Left lung (tissue), 10 donors: Measurements from ENCODE around the gene GTF3C4. TPM values are rescaled to one million over a fixed set of nuclear protein-coding genes. Genes with fewer than 3 reads are reported as not detected.

Experiments
- ATAC-seq: fragments of 200-7000 bp; cut with Tn5 transposase; one replicate; pipeline ENCODE4 v1.9.1; 2020; ENCODE audit warnings: moderate library complexity
- DNase-seq, 4 donors: peaks; one replicate each; pipeline ENCODE4 v3.0.0-alpha.2; 2013 to 2020
- H3K27ac ChIP-seq, 2 donors: fragments of 200-600 bp; sonication (generic) in 1 of 2; one replicate each; pipeline versions ENCODE4 v1.5.0 to v1.8.0; 2020 to 2021
- H3K27me3 ChIP-seq, 2 donors: fragments of 200-600 bp; sonication (generic) in 1 of 2; one replicate each; pipeline versions ENCODE4 v1.5.0 to v1.8.0; 2020 to 2021
- H3K36me3 ChIP-seq, 2 donors: fragments of 200-600 bp; sonication (generic) in 1 of 2; one replicate each; pipeline versions ENCODE4 v1.5.0 to v1.8.0; 2020 to 2021
- H3K4me1 ChIP-seq, 2 donors: fragments of 200-600 bp; one replicate each; pipeline ENCODE4 v1.8.0; 2021
- H3K4me3 ChIP-seq, 2 donors: fragments of 200-600 bp; sonication (generic) in 1 of 2; one replicate each; pipeline versions ENCODE4 v1.5.0 to v1.8.0; 2020 to 2021; ENCODE audit warnings: mild to moderate bottlenecking in 1 of 2
- H3K9me3 ChIP-seq, 2 donors: fragments of 200-600 bp; sonication (generic) in 1 of 2; one replicate each; pipeline versions ENCODE4 v1.5.0 to v1.8.0; 2020 to 2021
- CTCF ChIP-seq, 2 donors: fragments of 200-600 bp; sonication (generic) in 1 of 2; IDR thresholded peaks; one replicate each; pipeline versions ENCODE4 v1.5.0 to v1.8.0; 2021; ENCODE audit warnings: antibody characterized with exemption in 2 of 2
- intact Hi-C, 2 donors: fragments of 100-400 bp; cut with DNase I; formaldehyde crosslinking; loops; one replicate each; pipeline versions ENCODE4 v1.11.2 to v1.14.2; 2022
- polyA plus RNA-seq, 6 donors: library from polyadenylated mRNA; unstranded; fragments of 120-200 nt; gene quantifications; one replicate each; pipeline ENCODE4 v1.2.1, GENCODE V29; 2013; ENCODE audit not compliant: insufficient read length in 6 of 6
- total RNA-seq, 2 donors: library from RNA; stranded (reverse); fragmentation: NEBNext Ultra II Directional; extraction: Animal tissue kit (Norgen Biotek cat#: 25700); gene quantifications; one replicate each; pipeline ENCODE4 v1.2.1, GENCODE V29; 2021
- donor health status: DM: no; HTN: yes; CAD: no.
- donor health status: DM: no; HTN: no; CAD: no.

GTF3C4 gene
- total and polyA plus RNA-seq, 8 donors = 13.1 to 25.6 (median 23.8) TPM

GRCh38 chr9:132637801-132638200 lies 32.5 kb upstream of the GTF3C4 start:
- no peak overlapping the region for H3K4me3 ChIP-seq
- no peak overlapping the region for H3K27ac ChIP-seq
- H3K36me3 ChIP-seq = peaks cover 0 to 74% of the 10 kb centered on the region in 2 donors
- intact Hi-C loops = no loop called here
- no peaks in the 10 kb centered on the region for H3K4me1 ChIP-seq
- H3K27me3 ChIP-seq = no peaks in the 10 kb centered on the region
- DNase-seq (no peak), ATAC-seq (no peak)
- no peak for TF ChIP-seq CTCF (IDR thresholded peaks at IDR 0.05)
- no peaks in the 10 kb centered on the region for H3K9me3 ChIP-seq

GRCh38 chr9:132638240-132638639 lies 32.0 kb upstream of the GTF3C4 start:
- ATAC-seq = no peak
- H3K36me3 ChIP-seq = peaks cover 0 to 79% of the 10 kb centered on the region in 2 donors
- intact Hi-C loops = no loop called here
- no peak for DNase-seq
- TF ChIP-seq CTCF (IDR thresholded peaks at IDR 0.05) = no peak
- no peak overlapping the region for H3K4me3 ChIP-seq
- no peaks in the 10 kb centered on the region for H3K9me3 ChIP-seq
- no peaks in the 10 kb centered on the region for H3K4me1 ChIP-seq
- H3K27me3 ChIP-seq = no peaks in the 10 kb centered on the region
- H3K27ac ChIP-seq = no peak overlapping the region

- peaks cover 0 to 90% of the 10 kb centered on the region in 2 donors for H3K36me3 ChIP-seq
- no peaks in the 10 kb centered on the region for H3K4me1 ChIP-seq
- no peaks in the 10 kb centered on the region for H3K27me3 ChIP-seq
- H3K4me3 ChIP-seq = no peak overlapping the region
- H3K27ac ChIP-seq = no peak overlapping the region
- DNase-seq (no peak), ATAC-seq (no peak)
- intact Hi-C loops = no loop called here
- H3K9me3 ChIP-seq = no peaks in the 10 kb centered on the region
- TF ChIP-seq CTCF (IDR thresholded peaks at IDR 0.05) = no peak
Observed at GRCh38 chr9:132639322-132639721, 30.9 kb upstream of the GTF3C4 start.

GRCh38 chr9:132641216-132641615 lies 29.0 kb upstream of the GTF3C4 start:
- no peak for TF ChIP-seq CTCF (IDR thresholded peaks at IDR 0.05)
- intact Hi-C loops = no loop called here
- no peaks in the 10 kb centered on the region for H3K4me1 ChIP-seq
- no peak overlapping the region for H3K4me3 ChIP-seq
- H3K27me3 ChIP-seq = no peaks in the 10 kb centered on the region
- no peaks in the 10 kb centered on the region for H3K9me3 ChIP-seq
- no peak for ATAC-seq
- H3K36me3 ChIP-seq = peaks cover 0 to 98% of the 10 kb centered on the region in 2 donors
- H3K27ac ChIP-seq = no peak overlapping the region
- no peak for DNase-seq

- H3K36me3 ChIP-seq = peaks cover 0 to 99% of the 10 kb centered on the region in 2 donors
- ATAC-seq = no peak
Observed at GRCh38 chr9:132644251-132644650, 26.0 kb upstream of the GTF3C4 start.

More at GRCh38 chr9:132644251-132644650, 26.0 kb upstream of the GTF3C4 start:
- H3K27me3 ChIP-seq = no peaks in the 10 kb centered on the region
- no peak for DNase-seq
- TF ChIP-seq CTCF (IDR thresholded peaks at IDR 0.05) = no peak
- no peaks in the 10 kb centered on the region for H3K4me1 ChIP-seq
- H3K9me3 ChIP-seq = no peaks in the 10 kb centered on the region
- no peak overlapping the region for H3K4me3 ChIP-seq
- intact Hi-C loops = no loop called here
- no peak overlapping the region for H3K27ac ChIP-seq
